HG03097 (cell line): Measurements from ENCODE around the gene PDE9A.
"Not testable (repeated sequence)": the region's sequence is repeated elsewhere in the genome, so short reads cannot be mapped to it uniquely, and the experiment has no call there.

Experiments
- ATAC-seq: cut with Tn5 transposase; IDR thresholded peaks from one replicate; pipeline ENCODE4 v1.9.1; 2021; ENCODE audit not compliant: unreplicated experiment, low FRiP score

The PDE9A gene

GRCh38 chr21:42704861-42705260, 51.4 kb downstream of the PDE9A start:
- ATAC-seq, result no peak

DNA sequence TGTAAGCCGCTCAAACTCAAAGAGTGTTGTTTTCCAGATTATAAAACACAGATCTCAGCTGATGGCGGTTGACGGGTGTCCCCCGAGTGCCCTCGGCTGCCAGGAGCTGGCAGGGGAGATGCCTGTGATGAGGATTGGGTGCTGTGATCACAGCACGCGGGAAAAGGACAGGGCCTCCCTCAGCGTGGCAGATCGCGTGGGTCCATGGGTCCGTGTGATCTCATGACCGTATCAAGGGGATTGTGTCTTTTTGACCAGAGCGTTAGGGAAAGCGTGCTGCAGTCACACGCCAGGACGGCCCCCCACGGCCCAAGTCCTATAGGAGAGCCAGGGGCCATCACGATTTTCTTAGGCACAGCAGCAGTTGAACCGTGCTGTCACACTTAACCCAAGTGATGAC, 51.9 kb downstream of the PDE9A start:
- ATAC-seq, result no peak

- no peak for ATAC-seq
Measured at GRCh38 chr21:42705746-42706374, 52.4 kb downstream of the PDE9A start.

- no peak for ATAC-seq
Measured at GRCh38 chr21:42706765-42707164, 53.3 kb downstream of the PDE9A start.

DNA sequence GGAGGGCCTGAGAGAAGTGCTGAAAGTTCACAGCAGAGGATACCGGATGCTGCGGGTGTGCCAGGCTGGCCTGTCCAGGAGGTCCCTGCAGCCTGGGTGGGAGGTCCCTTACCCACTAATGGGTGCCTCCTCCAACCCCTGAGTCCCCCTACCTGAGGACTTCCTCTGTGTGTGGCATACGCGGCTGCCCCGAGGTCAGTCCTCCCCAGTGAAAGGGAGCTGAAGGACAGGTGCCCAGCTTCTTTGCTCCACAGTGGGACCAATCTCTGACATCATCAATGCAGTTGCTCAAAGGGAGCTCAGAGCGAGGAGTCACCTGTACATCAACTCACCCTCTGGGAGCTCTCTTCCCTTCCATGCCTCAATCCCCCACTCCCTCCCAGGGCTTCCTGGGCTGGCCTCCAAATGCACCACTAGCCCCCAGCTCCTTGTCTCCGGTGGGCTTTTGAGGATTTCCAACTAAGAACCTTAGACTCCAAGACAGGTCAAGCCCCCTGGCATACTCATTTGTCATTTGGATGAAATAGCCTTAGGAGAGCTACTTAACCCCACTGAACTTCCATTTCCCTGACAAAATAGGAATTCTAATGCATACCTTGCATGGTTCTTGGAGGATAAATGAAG, 53.9 kb downstream of the PDE9A start:
- no peak for ATAC-seq

DNA sequence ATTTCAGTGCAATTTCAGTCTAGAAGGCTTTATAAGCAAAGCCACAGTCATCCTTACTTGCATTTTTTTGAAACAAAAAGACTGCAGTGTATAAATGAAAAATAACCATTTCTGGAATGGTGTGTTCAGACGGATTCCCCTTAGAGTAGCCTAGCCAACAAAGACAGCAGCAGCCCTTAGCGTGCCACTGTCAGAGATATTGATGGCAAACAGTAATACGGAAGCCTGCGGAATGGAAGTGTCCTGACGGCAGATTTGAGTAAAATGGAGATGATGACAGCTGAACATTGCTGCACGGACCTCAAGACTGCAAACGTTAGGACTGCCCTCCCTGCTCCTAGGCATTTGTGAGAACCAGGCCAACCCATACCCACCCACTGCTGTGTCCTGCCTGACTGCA, 54.7 kb downstream of the PDE9A start:
- no peak for ATAC-seq

DNA sequence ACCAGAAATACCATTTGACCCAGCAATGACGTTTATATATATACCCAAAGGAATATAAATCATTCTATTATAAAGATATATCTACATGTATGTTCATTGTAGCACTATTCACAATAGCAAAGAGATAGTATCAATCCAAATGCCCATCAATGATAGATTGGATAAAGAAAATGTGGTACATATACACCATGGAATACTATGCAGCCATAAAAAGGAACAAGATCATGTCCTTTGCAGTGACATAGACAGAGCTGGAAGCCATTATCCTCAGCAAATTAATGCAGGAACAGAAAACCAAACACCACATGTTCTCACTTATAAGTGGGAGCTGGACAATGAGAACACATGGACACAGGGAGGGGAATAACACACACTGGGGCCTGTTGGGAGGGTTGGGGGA, 55.5 kb downstream of the PDE9A start:
- ATAC-seq, result not testable (repeated sequence)

DNA sequence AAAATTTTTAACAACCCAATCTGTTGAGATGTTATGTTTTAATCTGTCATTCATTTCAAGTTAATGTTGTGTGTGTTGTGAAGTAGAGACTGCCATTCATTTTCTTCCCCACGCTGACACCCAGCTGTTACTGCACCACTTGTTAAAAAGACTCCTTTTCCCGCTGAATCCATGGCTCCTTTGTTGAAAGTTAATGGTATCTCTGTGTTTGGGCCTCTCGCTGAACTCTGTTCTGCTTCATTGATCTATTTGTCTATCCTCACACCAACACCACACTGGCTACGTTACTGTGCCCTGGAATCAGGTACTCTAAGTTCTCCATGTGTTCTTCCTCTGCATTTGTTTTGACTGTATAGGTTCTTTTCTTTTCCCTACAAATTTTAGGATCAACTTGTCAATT, 58.2 kb downstream of the PDE9A start:
- ATAC-seq, result no peak

GRCh38 chr21:42715427-42715826, 62.0 kb downstream of the PDE9A start:
- ATAC-seq, result not testable (repeated sequence)

- no peak for ATAC-seq
Measured at GRCh38 chr21:42716074-42716473, 62.7 kb downstream of the PDE9A start.

- ATAC-seq, result not testable (repeated sequence)
Measured at GRCh38 chr21:42720484-42720883, 67.1 kb downstream of the PDE9A start.

DNA sequence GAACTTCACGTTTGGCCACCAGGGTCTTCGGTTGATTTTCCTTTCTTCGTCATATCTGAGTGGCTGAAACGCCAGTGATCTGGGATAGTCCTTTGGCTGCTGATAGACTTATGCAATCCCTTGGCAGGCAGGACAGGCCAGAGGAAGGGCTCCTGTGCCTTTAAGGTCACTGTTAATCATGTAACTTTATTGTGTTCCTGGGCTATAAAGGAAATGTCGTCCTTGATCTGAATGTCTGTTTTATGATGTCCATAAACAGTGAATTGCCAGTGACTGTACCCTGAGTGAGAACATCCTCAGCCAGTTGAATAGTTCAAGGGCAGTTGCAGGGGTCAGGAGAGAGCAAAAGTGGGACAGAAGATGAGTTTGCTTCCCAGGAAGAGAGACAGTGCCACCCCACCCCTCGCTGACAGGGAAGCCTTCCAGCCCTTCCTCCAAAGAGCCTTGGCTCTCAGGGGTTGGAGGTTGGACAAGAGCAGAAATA, 68.0 kb downstream of the PDE9A start:
- ATAC-seq, result no peak

DNA sequence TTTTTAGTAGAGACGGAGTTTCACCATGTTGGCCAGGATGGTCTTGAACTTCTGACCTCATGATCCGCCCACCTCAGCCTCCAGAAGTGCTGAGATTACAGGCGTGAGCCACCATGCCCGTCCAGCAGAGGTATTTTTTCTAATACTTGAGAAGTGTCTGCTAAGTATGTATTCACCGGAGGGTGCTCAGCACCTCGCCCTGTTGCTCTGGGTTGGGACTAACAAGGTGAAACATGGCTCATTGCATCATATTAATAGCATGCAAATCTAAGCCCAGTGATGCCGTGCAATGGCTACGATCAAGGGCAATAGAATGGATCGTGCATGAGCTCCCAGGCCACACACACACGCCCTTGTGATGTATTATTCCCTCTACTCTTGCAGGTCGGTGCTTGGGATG, 68.7 kb downstream of the PDE9A start:
- no peak for ATAC-seq

DNA sequence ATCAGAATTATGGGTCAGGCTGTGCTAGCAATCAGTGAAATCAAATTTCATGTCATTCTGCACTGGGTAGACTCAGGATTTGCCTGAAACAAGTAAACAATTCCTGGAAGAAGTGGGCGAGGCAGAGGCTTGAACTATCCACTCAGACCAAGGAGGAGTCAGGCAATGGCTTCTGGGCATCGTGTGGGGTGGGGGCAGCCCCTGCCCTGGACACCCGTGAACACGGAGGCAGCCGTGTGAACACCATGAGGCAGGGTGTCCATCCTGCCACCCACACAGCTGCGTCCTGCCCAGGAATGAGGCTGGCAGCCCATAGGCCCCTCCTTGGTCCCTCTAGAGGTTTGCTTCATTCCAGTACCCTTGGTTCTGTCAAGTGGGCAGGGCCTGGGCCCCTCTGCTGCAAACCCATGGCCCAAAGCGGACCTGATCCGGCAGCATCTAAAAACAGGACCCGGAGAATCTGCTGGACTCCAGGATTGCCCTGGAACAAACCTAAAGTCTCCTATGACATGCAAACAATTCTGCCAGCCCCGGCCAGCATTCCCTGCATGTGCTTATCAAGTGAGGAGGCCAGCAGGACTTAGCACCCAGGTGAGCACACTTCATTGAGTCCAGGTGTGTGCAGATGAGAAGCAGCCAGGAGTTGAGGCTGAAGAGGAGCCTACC, 69.5 kb downstream of the PDE9A start:
- ATAC-seq, result no peak

DNA sequence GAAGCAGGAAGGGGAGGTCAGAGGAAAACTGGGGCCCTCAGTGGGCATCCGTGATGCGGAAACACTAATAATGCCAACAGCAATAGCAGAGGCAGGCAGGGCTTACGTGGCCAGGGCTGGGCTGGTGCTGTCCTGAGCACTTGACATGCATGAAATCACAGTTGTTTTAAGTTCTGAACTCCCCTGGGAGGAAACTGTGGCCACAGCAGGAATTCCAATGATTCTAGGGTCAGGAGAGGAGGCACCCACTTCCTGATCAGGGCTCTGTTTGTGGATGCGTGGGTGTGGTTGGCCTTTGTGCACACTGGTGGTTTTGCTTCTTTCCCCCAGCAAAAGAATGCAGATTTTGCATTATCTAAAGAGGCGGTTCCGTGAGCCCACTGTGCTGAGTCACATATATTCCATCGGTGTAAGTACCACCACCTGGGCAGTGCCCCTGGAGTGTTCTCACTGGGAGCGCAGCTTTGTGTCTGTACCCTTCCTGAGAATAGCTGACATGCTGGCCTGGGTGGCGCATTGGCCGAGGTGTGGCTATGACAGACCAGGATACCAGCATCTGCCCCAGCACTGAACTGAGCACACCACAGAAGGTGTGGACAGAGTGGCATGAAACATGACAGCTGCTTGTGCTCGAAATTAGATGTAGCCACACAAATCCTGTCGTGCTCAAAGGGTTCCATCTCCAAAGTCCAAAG, 71.0 kb downstream of the PDE9A start:
- ATAC-seq, result no peak

DNA sequence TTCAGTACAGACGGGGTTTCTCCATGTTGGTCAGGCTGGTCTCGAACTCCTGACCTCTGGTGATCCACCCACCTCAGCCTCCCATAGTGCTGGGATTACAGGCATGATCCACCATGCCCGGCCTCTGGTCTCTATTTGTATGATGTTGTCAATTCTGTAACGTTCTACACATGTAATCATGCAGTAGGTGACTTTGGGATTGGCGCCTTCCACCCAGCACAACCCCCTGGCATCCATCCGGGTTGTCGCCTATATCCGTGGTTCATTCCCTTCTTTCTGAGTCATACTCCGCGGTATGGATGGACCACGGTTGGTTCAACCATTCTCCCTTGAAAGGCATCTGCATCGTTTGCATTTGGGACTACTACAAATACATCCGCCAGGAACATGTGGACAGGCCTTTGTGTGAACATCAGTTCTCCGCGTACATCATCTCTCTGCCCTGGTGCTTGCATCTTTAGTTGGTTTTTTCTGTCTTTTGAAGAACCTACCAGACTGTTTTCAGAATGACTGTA, 72.1 kb downstream of the PDE9A start:
- ATAC-seq, result no peak

DNA sequence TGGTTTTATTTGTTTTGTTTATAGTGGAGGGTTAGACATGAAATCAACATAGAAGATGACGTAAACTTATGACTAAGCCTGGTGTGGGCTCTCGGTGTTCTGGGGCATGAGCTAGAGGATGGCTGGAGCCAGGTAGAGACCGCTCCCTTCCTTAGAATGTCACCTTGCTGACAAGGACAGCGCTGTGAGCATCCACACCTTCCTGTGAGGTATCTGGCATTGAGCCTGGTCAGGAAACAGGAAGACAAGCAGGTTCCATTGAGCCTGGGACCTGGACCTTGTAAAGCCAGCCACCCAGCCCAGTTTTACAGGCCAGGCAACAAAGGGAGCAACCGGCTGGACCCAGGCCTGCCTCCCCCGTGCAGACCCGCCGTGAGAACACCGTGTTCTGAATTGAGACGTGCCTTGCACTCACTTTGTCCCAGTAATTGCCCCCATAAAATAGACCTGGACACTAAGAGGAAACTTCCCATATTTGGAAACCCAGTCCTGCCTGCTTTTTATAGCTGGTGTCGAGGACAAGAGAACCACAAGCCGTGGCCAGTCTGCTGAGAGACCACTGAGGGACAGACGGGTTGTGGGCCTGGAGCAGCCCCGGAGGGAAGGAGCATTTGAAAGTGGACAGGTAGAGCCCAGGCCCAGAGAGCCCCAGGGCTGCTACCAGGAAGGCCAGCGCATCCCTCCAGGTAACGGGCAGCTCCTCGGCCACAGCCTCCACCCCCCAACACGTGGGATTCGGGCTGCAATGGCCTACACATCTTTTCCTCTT, 78.0 kb downstream of the PDE9A start:
- ATAC-seq, result no peak

DNA sequence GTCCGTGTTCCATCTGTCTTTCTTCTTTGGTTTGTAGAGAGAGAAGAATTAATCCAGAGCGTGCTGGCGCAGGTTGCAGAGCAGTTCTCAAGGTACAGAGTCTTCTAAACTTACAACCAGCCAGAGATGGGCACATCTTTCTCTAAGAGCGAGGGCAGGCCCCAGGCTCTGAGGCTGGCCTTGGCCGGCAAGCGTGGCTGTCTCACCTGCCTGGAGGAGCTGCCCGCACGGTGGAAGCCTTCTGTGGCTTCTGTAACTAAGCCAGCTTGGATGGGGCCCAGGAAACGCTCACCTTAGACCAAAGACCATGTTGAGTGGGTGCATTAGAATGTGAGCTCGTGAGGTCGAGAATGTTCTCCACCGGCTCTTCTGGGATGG, 78.6 kb downstream of the PDE9A start:
- no peak for ATAC-seq

DNA sequence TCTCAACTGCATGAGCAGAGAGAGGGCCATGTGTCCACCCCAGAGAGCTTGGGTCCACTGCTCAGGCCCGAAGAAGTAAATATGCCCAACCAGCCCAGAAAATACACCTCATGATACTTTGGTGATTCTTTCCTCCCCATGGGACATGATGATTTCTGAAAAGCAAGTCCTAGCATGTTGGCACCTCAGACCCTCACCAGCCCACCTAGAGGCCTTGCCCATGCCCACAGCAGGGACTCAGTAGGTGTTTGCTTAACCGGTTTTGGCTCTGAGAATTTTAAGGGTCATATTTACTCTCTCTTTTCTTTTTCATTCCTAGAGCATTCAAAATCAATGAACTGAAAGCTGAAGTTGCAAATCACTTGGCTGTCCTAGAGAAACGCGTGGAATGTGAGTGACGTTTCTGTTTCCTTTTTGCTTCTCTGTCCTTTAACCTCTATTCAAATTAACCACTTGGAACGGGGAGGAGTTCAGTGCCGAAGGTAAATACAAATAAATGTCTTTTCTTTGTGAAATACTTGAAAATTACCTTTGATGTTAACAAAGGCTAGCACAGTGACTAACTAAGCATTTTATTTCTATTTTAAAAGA, 79.7 kb downstream of the PDE9A start:
- no peak for ATAC-seq

DNA sequence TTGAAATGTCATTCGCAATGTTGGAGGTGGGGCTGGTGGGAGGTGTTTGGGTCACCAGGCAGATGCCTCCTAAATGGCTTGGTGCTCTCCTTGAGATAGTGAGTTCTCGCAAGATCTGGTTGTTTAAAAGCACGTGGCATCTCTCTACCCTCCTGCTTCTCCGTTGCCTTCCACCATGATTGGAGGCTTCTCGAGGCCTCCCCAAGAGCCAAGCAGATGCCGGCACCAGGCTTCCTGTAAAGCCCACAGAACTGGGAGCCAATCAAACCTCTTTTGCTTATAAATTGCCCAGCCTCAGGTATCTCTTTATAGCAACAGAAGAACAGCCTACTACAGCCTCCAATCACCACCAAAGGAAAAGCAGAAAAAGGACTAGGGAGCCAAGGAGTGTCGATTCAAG, 80.5 kb downstream of the PDE9A start:
- ATAC-seq, result no peak
